GM19438 (cell line): ENCODE data around the gene PDE6H.

Source experiments
- ATAC-seq: cut with Tn5 transposase; IDR thresholded peaks from one replicate; pipeline ENCODE4 v1.9.1; 2021; ENCODE audit warnings: low read depth; ENCODE audit not compliant: unreplicated experiment

The PDE6H gene

DNA sequence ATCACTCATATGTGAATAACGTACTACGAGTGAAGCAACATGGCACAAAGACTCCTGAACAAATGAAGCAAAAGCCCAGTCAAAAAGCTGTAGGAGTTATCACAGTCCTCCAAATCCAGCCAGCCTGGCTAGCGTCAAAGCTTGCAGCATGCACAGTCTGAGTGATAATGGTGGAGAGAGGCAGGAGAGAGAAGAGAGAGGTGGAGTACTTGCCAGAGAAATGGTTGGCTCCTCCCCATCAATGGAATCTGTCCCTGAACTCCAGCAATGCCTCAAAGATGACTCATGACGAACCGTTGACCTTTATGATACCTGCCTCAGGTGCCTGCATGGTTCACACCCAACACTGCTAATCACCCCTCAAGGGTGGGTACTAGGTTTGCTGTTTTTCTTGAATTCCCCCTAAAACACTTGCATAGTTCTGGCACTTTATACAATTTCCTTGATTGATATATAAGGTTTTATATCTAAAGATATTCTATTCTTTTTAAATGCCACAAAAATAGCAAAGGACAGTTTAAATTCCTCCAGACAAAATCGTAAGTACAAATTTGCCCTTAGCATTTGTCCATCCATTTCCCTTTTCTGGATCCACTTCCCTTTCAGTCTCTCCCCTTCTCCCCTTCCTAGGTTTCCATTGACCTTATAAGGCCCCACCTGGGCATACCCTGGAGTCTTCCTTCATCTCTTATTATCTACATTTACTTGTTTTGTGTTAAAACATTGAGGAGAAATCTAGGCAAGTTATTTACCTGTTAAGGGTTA, 21.7 kb upstream of the PDE6H start:
- no peak for ATAC-seq

DNA sequence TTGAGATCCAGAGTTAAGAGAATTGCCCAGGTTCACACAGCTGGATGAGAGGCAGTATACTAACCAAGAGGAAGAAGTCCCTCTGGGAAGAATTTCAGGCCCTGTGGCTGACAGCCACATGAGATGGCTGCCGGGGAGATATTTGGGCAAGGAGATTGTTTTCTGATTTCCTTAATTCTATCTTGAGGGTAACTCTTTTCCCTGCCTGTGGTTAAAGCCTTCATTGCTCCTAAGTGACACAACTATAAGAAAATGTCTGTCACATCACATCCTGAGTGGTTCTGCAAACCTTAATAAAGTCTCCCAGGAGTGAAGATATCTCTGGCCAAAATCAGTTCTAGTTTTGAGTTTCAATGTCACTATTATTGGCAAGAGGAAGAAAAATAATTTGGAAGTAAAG, 21.0 kb upstream of the PDE6H start:
- ATAC-seq, result no peak

DNA sequence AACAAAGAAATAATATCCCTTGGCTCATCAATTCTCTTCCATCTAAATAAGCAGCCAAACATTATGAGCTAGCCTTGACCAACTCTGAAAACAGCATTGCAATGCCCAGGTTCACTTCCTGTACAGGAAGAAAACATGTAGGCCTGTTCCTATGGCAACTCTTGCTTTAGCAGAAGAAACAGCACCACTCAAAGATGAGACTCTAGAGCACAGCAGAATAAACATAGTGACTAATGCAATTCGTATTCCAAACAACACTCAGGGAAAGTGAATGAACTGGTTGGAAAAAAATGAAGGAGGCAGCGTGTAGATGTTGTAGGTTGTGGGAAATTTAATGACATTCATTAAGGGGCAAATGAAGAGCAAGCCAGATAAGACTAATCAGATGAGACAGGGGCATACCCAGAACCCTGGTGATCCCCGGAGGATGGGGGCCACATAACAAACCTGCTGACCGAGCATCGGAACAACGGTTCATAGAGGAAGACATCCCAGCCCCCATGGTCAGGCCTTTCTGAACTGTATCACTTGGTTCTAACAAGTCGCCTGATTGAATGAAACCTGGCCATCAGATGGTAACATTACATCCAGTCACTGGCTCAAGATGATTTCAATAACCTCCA, 20.4 kb upstream of the PDE6H start:
- ATAC-seq, result peak; percentile 48

DNA sequence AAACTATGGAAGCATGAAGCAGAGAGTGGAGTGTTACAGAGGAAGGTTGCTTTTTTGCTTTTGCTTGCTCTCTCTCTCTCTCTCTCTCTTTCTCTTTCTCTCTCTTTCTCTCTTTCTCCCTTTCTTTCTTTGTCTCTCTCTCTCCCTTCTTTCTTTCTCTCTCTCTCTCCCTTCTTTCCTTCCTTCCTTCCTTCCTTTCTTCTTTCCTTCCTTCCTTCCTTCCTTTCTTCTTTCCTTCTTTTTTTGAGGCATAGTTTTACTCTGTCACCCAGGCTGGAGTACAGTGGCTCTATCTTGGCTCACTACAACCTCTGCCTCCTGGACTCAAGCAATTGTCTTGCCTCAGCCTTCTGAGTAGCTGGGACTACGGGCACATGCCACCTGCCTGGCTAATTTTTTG, 19.1 kb upstream of the PDE6H start:
- ATAC-seq, result no peak

DNA sequence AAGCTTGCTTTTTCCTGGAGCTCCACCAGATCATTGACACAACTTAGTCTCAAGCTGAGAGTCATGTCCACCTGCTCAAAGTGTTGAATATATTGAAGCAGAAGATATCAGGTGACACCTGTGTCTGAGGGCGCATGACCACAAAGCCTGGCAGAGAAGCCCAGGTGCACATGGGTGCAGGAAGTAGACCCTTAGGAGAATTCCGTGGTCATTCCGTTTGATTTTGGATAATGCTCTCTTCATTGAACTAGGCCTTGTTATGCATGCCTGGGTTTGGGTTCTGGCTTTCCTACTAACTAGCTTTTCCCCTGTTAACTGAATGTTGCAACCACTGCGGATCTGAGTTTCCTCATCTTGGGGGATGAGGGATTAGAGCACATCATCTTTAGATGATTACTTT, 18.6 kb upstream of the PDE6H start:
- ATAC-seq, result no peak

DNA sequence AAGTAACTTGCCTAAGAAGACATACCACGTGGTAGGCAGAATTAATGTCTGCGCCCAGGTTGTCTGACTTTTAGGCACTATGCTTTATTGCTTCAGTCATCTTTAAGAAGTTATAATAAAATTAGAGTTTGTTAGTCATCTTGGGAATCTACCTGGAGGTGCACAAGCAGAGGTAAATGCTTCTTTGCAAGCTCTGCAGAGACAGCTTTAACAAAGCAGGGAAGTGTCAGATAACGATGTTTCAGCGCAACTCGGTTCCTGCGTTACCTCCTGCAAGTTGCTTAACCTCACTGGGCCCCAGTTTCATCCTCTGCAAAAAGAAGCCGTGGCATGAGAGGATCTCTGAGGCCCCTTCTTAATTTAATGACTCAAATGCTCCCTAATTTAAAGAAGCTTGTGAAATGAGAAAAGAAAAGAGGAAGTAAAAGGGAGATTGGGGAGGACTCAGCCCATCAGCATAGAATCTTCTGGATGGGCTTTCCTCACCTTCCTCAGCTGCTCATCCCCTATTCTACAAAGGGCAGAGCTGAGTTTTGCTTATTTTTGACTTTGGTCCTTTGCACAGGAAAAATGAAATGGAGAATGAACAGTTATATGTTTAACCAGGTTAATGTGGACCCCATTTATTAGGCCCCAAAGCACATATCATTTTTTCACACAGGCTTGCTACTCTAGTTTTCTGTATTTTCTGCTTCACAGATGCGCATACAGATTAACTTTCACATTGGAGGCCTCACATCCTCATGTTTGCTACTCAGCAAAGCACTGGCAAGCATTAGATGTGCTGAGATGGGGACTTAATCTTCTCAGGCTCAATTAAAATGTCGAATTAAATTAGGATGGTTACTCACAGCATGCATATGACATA, 16.6 kb upstream of the PDE6H start:
- peak; percentile 36 for ATAC-seq

DNA sequence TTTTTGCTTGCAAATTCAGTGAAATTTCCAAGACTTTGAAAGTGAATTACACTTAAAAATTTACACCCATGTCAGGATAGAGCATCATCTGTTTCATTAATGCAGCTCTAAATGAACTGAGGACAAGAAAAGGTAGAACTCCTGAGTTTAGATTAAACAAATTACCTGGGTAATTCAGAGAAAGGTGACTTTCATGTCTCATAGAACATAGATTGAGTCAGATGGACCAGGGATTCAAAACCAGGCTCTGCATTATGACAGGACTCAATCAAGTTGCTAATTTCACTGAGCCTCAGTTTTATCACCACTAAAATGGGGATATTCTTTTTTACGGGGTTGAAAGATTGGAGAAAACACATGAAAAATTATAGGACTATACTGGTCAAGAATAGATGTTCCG, 15.9 kb upstream of the PDE6H start:
- ATAC-seq, result no peak

DNA sequence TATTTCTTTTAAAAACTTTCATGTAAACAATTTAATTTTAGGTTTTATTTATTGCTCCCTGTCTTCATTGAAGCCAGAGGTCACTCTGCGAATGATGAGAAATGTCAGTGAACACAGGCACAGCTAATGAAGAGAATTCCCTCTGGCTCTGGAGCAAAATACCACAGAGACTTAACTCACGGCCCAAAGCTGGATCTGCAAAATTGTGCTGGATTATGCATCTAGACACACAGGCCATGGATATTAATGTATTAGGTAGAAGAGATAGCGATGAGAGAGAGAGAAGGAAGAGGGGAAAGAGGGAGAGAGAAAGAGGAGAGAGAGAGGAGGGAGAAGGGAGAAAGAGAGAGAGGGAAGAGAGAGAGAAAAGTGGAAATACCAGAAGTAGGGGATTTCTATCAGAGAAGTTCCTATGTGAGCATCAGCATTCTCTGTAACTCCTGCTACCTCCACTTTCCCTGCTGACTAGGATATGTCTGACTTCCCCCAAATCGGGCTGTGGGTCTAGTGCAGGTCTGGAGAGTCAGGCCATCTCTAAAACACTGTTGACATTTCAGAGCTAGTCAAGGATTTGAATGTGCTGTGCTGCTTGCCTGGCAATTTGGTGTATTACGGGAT, 15.2 kb upstream of the PDE6H start:
- ATAC-seq, result no peak

DNA sequence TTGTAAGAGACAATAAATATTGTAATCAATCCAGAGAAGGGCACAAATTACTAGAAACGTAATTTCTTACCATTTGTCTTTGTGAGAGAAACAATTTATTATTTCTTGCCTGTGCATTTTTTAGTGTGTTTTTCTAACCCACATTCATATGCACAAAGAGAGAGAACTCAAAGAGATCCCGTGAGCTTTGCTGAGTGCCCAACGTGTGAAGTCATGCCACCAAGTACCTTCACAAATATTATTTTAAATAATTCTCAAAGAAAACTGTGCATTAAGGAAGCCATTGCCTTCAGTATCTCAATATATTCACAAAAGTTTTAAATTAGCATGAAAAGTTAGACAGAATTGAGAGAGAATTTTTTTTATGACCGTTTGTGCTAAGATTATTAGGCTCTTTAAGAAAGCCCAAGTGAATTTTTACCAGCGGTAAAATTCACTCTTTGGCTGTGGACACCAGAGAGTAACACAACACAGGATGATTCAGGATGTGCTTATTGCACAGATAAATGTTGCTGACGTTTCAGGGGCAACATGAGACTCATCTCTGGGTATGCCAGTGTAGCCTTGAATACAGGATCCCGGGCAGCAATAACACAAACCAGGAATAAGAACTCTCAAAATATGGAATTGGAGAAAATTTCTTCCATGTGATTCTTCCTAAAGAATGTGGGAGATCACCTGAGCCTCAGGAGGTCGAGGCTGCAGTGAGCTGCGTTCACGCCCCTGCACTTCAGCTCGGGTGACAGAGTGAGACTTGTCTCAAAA, 14.3 kb upstream of the PDE6H start:
- no peak for ATAC-seq

DNA sequence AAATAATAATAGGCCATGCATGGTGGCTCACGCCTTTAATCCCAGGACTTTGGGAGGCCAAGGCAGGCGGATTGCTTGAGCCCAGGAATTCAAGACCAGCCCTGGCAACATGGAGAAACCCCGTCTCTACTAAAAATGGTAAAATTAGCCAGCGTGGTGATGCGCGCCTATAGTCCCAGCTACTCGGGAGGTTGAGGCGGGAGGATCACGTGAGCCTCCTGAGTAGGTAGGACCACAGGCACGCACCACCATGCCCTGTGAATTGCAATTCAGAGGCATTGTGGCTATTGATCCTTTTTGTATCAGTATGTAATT, 13.8 kb upstream of the PDE6H start:
- no peak for ATAC-seq

DNA sequence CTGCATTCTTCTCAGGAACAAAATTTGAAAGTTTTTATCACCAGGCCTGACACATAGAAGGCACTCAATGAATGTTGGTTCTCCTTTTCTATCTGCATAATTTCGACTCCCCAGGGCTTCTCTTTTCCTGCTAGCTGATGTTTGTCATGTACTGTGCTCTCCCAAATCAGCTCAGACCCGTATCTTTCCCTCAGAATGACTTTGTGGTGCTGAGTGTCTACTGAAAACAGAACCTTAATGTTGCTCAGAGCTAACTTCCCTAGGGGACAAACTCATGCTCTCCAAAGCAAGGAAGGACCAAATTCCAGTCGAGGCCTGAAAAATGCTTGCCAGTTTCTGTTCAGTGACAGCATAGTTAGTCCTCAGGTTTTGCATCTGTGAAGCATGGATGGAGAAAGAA, 13.4 kb upstream of the PDE6H start:
- ATAC-seq, result no peak

DNA sequence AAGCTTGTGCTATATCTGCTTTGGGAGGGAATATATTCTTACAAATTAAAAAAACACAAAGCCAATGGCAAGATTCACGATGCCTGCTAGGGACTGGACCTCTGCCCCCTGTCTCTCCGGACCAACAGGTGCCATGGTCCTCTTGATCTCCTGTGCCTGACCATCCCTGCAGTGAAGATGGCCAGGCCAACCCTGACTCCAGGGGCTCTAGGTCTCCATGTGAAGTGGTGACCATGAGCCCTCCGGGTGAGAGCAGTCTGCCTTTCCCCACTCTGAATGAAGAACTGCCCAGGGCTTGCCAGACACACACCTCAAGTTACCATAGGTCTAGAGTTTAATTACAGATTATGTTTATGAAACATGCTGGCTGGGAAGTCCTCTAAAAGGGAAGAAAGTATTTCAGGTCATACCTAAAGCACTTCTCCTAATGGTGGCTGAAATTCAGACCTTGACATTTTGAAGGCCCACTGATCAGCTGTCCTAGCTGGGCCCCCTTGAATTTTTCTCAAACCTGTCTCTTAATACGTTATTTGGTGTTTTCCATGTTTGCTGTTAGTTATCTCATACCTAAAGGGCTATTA, 12.8 kb upstream of the PDE6H start:
- no peak for ATAC-seq

DNA sequence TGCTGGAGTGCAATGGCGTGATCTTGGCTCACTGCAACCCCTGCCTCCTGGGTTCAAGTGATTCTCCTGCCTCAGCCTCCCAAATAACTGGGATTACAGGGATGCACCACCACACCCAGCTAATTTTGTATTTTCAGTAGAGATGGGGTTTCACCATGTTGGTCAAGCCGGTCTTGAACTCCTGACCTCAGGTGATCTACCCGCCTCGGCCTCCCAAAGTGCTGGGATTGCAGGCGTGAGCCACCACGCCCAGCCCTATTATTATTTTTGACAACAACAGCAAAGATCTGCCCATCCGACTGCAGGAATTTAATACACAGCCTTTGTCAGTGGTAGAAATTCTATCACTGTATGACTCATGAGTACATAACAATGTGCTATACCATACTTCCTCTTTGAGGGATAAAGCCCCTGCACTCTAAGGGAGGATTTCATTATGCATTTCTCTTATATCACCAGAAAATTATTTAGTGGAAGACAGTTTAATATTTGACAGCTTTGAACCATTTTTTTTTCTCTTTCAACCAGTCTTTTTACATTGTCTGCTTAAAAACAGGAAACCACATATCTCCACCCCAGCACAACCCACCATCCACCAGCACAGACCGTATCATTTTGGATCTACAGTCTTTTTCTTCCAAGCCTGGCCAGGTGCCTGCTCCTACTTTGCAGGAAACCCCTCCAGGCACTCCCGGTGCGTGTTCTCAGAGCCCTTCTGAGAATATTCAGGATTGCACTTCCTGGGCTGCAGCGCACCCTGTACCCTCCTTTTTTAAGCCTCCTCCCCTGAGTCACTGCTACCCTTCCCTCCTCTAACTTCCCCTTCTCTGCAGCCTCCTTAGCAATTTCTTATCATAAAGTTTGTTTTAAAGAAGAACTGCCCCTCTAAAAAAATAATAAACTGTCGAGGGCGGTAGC, 12.0 kb upstream of the PDE6H start:
- peak; percentile 36 for ATAC-seq

DNA sequence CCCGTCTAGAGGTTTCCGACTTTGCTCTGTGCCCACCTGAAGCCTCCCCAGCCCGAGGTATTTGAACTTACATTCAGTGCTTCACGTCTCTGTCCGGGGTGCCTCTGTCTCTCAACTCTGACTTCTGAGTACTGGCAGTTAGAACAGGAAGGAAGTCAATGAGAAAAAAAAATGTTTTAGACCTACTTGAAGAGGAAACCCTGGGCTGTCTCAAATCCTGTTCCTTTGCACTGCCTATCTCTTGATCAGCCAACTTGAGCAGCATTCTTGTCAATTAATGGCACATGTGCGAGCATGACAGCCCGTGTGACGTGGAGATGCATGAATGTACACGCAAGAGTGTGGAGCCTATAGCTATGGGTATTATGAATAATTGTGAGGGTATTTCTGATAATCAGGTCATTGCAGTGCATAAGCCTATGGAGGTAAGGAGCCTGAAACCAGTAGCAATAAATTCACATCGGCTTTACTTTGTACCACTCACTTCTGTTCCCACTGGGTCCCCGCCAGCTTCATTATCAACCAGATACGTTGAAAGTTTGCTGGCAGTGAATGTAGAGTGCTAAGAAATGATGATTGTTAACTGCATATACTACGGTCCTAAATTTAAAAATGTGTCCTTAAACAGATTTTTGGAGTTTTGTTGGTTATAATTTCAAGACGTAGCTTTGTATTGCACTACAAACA, 11.2 kb upstream of the PDE6H start, which contains the start of gene ARHGDIB:
ARHGDIB (minus strand) TSS at position 136 of the 687 bp plus-strand sequence. CDS start 10,889 bp downstream, outside the sequence.
- ATAC-seq, result peak; percentile 56

DNA sequence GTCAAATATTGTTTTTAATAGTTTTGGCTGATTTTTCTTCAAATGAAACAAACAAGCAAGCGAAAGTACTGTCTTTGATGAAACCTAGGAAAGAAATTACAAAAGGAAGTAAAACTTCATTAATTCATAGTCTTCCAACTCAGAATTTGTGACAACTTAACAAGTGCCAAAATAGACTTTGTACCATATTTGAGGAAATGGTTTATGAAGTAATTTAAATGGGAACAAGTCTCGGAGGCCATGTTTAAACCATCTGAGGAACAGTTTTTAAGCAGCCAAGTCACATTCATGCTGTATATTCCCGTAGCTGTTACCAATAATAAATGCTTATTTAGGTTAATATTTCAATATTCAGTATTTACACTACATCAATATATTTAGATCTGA, 10.7 kb upstream of the PDE6H start:
- ATAC-seq, result no peak

DNA sequence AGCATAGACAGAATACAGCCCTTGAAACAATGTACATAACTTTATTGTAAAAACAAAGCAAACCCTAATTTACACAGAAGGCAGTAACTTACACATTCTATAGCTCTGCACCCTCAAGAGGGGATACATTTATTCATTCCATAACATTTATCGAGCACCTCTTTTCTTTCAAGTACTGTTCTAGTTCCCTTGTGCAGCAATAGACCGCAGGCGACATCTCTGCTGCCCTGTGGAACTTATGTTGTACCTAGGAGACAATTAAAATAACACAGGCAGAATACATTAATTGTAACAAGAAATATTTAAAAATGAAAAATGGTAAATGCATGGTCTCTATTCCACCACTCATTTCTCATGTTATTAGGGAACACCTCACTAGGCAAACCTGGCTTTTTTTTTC, 10.0 kb upstream of the PDE6H start:
- ATAC-seq, result no peak

DNA sequence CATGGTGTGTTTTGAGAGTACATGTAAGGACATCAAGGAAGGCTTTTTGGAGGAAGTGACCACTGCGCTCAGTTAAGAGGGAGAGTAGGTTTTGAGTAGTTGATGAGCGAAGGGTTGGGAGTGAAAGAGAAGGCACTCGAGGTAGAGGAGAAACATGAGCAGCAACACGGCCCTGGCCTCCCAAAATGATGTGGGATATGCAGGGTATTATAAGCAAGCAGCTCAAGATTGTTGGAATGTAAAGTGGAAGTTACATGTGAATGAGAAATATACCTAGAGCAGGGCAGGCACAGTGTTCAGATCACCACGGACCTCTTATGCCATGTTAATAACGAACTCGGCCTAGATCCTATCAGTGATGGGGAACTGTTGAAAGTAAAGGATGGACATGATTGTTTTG, 9.3 kb upstream of the PDE6H start:
- ATAC-seq, result no peak

DNA sequence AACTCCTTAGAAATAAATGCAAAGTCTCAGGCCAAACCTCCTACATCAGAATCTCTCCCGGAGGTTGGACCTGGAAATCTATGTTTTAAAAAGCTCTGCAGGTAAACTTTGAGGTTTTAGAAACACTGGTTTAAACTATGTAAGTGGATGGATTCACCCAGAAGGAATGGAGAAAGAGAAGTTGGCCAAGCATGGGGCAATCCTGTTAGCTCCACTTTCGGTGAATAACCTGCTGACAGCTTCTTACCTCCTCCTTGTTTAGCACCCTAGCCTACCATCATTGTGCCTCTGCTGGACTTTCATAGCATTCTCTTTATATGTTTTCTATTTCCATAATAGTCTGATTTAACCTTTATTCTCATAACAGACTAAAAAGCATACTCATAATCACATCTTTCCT, 8.4 kb upstream of the PDE6H start:
- no peak for ATAC-seq
